AG09309 (cell line): ENCODE measurements around the gene VIPR1.

Experiments used
- DNase-seq: peaks from one replicate; pipeline ENCODE4 v3.0.0-alpha.2; 2010; ENCODE audit warnings: low read depth
- H3K4me3 ChIP-seq: 2 replicates; pipeline ENCODE4 v1.5.1; 2011; ENCODE audit warnings: mild to moderate bottlenecking, low read depth, low read length, moderate library complexity; ENCODE audit not compliant: control insufficient read depth
- CTCF ChIP-seq: IDR thresholded peaks from 2 replicates; pipeline ENCODE4 v1.5.1; 2011; ENCODE audit warnings: mild to moderate bottlenecking, low read depth, low read length, inconsistent platforms; ENCODE audit not compliant: insufficient read depth, control insufficient read depth; ENCODE audit errors: missing control alignments

VIPR1 gene

GRCh38 chr3:42499478-42499871 is 3.0 kb upstream of the VIPR1 start:
- no peak for TF ChIP-seq CTCF
- no peak overlapping the region for H3K4me3 ChIP-seq
- DNase-seq, result no peak

DNA sequence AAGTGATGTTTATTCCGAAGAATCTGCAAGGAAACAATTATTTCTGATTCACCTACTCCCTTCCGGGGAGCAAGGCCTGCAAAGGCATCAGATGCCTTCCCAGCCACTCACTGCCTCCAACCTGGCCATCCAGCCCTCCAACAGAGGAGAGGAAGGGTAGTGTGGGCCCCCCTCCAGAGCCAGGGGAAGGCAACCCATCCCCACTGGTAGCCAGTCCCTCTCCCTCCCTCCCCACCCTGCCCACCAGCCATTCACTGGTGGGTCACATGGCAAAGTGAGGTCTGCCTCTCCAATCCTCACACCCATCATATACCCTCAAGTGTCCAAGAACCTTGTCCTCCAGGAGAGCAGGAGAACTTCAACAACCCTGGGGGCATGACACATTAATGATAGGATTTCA is 2.4 kb upstream of the VIPR1 start:
- H3K4me3 ChIP-seq, result no peak overlapping the region
- TF ChIP-seq CTCF, result no peak
- DNase-seq, result no peak

GRCh38 chr3:42500909-42501308 is 1.5 kb upstream of the VIPR1 start:
- no peak for DNase-seq
- TF ChIP-seq CTCF, result no peak
- H3K4me3 ChIP-seq, result no peak overlapping the region

DNA sequence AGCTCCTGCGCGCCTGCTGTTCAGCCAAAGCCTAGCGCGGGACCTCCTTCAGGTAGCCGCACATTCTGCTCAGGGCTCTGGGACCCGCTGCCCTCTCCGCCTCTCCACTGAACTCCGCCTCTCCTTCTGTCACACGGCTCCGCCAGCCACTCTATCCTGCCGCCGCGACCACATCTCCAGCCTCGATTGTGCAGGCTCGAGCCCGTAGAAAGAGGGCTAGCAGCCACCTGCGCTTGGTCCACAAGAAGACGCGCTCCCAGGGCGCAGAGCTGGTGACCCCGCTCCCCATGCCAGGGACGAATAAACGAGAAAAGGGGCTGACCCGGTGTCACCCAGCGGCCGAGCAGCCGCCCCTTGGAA is 1.1 kb upstream of the VIPR1 start:
- H3K4me3 ChIP-seq, result no peak overlapping the region
- no peak for TF ChIP-seq CTCF
- no peak for DNase-seq

DNA sequence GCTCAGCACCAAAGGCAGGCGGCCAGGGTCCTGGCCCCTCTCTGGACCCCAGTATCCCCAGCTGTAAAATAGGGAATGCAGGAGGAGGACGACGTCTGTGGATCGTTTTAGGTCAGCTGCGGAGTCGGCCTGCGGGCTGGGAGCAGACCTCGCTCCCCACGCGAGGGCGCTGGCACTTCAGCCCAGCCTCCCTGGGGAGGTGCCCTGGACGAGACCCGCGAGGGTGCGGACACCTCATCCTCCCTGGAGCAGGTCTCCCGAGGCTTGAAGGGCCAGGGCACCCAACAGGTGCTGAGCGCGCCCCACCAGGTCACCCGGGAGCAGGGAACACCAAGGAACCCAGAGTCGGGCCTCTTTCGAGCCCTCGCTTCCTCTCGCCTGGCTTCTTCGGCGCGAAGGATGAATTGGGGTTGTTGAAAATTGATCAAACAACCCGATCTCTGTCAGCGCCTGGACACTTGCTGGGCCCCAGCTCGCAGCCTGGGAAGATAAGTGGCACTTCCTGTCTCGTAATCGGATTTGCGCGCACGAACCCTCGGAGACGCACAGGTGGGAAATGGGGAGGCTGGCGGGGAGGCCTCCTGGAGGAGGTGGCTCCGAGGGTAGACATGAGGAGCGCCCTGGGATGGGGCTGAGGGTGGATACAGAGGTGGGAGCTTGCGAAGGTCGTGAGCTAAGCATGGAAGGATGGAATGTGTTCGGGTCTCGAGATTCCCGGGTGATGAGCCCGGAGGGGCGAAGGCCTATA is 588 bp upstream of the VIPR1 start:
- peak overlapping the region; percentile 15 for H3K4me3 ChIP-seq
- peak; percentile 58 for TF ChIP-seq CTCF
- no peak for DNase-seq

GRCh38 chr3:42503251-42503924 is 945 bp downstream of the VIPR1 start:
- no peak for TF ChIP-seq CTCF
- H3K4me3 ChIP-seq, result no peak overlapping the region
- DNase-seq, result no peak
